ENCODE results near the gene TAF8. TPM values are rescaled to one million over a fixed set of nuclear protein-coding genes. Genes with fewer than 3 reads are reported as not detected.

TAF8 gene
- total and polyA plus RNA-seq, 3 experiments from 2014 or later: 20.5 to 42.6 (median 41.7) TPM

DNA sequence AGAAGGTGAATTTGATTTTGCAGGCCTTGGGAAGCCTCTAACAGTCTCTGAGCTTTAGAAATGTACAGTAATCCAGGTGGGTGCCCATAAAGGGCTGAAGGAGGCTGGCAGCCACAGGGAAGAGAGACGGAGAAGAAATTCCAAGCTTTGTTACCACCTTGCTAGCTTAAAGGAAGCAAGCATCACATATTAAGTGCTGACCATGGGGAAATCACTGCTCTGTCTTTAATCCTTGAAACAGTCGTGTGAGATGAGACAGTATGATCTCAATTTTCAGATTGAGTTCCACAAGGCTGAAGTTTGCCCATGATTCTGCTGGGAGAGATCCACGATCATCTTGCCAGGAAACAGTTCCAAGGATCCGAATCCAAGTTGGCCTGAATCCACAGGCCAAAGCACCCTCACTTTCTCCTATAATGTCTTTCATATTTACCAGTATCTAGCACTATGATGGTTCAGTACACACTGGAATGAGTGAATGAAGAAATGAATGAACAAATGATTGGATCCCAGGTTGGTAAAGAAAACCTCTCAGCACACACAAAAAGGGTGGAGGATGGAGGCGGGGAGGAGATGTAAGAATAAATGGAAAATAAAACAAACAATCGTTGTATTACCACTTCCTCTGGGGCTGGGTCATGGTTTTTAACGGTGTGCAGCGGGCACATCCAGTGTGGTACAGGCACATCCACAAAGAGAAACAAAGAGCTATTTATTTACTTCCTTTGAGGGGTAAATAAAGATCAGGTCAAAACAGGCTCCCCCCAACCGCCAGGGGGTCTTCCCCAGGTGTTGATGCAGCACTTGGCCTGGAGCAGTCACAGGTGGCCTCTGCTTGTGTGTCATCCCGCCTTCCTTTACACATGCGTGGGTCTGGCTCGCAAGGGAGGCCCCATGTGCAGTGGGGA lies 28.2 kb upstream of the TAF8 start:
- no peaks in the 10 kb centered on the region for H3K27me3 ChIP-seq (ENCODE audit: insufficient read depth, low read length, poor library complexity, severe bottlenecking)
- Mint-ChIP-seq H3K4me1 (peaks cover 73 to 82% (median 78%) of the 10 kb centered on the region in 3 donors), H3K9me3 (no peaks in the 10 kb centered on the region), H3K27ac (peak overlapping the region; percentile 82 to 99 (median 94)), H3K4me3 (peak overlapping the region; percentile 48 to 83 (median 79)), H3K27me3 (peaks cover 0 to 2% of the 10 kb centered on the region in 2 donors), H3K36me3 (peaks cover 0 to 57% (median 12%) of the 10 kb centered on the region in 3 donors)
- H3K4me3 ChIP-seq (ENCODE audit: low read length): peak overlapping the region; percentile 25
- POLR2A ChIA-PET: interaction anchor here (0.5 to 1.7 kb wide), 7 partner anchors 17 to 958 kb away, joined by 3 to 9 read pairs (median 4); partner anchors contain the start of genes BYSL, MED20 and TAF8
- peak overlapping the region; percentile 21 for H3K27ac ChIP-seq (ENCODE audit: low read depth, low read length)
- no peaks in the 10 kb centered on the region for H3K9me3 ChIP-seq (ENCODE audit: low read length)
- H3K4me1 ChIP-seq (ENCODE audit: insufficient read depth, low read length): peaks cover 81% of the 10 kb centered on the region
- peak; percentile 50 to 86 (median 79) for DNase-seq
- H3K36me3 ChIP-seq (ENCODE audit: insufficient read depth, low read length): peaks cover 22% of the 10 kb centered on the region
- CTCF ChIA-PET: interaction anchor here (0.6 to 1.3 kb wide), 5 partner anchors 9 to 29 kb away, joined by 3 read pairs; no protein-coding TSS in a partner anchor

- peaks cover 73 to 82% (median 78%) of the 10 kb centered on the region in 3 donors for H3K4me1 Mint-ChIP-seq
Measured at GRCh38 chr6:42022755-42023384, 27.5 kb upstream of the TAF8 start.

GRCh38 chr6:42025066-42025844 lies 25.1 kb upstream of the TAF8 start:
- peaks cover 21% of the 10 kb centered on the region for H3K36me3 ChIP-seq (ENCODE audit: insufficient read depth, low read length)
- peak overlapping the region; percentile 28 for H3K27ac ChIP-seq (ENCODE audit: low read depth, low read length)
- CTCF ChIA-PET: interaction anchor here (1.7 kb wide), 1 partner anchor 19 kb away, joined by 4 read pairs; no protein-coding TSS in a partner anchor
- no peaks in the 10 kb centered on the region for H3K9me3 Mint-ChIP-seq
- peaks cover 95% of the 10 kb centered on the region for H3K4me1 ChIP-seq (ENCODE audit: insufficient read depth, low read length)
- H3K27ac Mint-ChIP-seq: peak overlapping the region; percentile 85 to 99 (median 90)
- H3K4me3 Mint-ChIP-seq: peak overlapping the region in 5 of 7 donors; percentile 1 to 75 (median 45)
- POLR2A ChIA-PET: interaction anchor here (0.6 kb wide), 1 partner anchor 171 kb away, joined by 4 read pairs; no protein-coding TSS in a partner anchor
- no peak for DNase-seq
- H3K36me3 Mint-ChIP-seq: peaks cover 0 to 70% (median 13%) of the 10 kb centered on the region in 3 donors
- H3K4me3 ChIP-seq (ENCODE audit: low read length): no peak overlapping the region
- peaks cover 88 to 96% (median 92%) of the 10 kb centered on the region in 3 donors for H3K4me1 Mint-ChIP-seq
- H3K27me3 Mint-ChIP-seq: peaks cover 0 to under 1% of the 10 kb centered on the region in 2 donors
- no peaks in the 10 kb centered on the region for H3K27me3 ChIP-seq (ENCODE audit: insufficient read depth, low read length, poor library complexity, severe bottlenecking)
- H3K9me3 ChIP-seq (ENCODE audit: low read length): no peaks in the 10 kb centered on the region

More at GRCh38 chr6:42022755-42023384, 27.5 kb upstream of the TAF8 start:
- CTCF ChIA-PET: interaction anchor here (0.6 to 1.3 kb wide), 3 partner anchors 8 to 28 kb away, joined by 3 read pairs; no protein-coding TSS in a partner anchor
- peak overlapping the region; percentile 48 to 83 (median 79) for H3K4me3 Mint-ChIP-seq
- peaks cover 18% of the 10 kb centered on the region for H3K36me3 ChIP-seq (ENCODE audit: insufficient read depth, low read length)
- peaks cover 82% of the 10 kb centered on the region for H3K4me1 ChIP-seq (ENCODE audit: insufficient read depth, low read length)
- no peaks in the 10 kb centered on the region for H3K9me3 ChIP-seq (ENCODE audit: low read length)
- POLR2A ChIA-PET: interaction anchor here (0.5 to 1.3 kb wide), 5 partner anchors 17 to 957 kb away, joined by 3 to 9 read pairs (median 4); partner anchors contain the start of gene TAF8
- peaks cover 0 to 2% of the 10 kb centered on the region in 2 donors for H3K27me3 Mint-ChIP-seq
- H3K27me3 ChIP-seq (ENCODE audit: insufficient read depth, low read length, poor library complexity, severe bottlenecking): no peaks in the 10 kb centered on the region
- peak overlapping the region; percentile 8 for H3K27ac ChIP-seq (ENCODE audit: low read depth, low read length)
- H3K4me3 ChIP-seq (ENCODE audit: low read length): peak overlapping the region; percentile 17
- DNase-seq: no peak
- H3K9me3 Mint-ChIP-seq: no peaks in the 10 kb centered on the region
- peaks cover 0 to 56% (median 14%) of the 10 kb centered on the region in 3 donors for H3K36me3 Mint-ChIP-seq
- H3K27ac Mint-ChIP-seq: peak overlapping the region; percentile 82 to 99 (median 94)

DNA sequence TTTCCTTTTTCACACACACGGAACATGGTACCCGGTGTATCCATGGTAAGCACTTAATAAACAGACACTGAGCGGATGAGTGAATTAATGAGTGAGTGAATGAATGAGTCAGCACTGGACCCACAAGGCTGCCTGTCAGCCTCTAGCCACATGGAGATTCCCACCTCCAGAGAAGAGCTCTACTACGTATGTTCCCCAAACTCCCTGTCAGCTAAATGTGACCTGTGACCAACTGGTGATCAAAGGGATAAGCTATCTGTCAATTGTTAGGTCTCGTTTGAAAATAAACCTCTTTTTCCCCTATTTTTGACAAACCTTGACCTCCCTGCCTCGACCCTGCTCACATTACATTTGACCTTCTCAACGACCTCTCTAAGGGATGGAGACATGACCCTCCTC lies 24.5 kb upstream of the TAF8 start:
- ChIA-PET POLR2A (no interaction called here), CTCF (interaction anchor here (1.7 kb wide), 1 partner anchor 18 kb away, joined by 4 read pairs; no protein-coding TSS in a partner anchor)
- Mint-ChIP-seq H3K9me3 (no peaks in the 10 kb centered on the region), H3K27me3 (no peaks in the 10 kb centered on the region), H3K4me1 (peaks cover 87 to 96% (median 89%) of the 10 kb centered on the region in 3 donors), H3K36me3 (peaks cover 0 to 72% (median 11%) of the 10 kb centered on the region in 3 donors), H3K27ac (peak overlapping the region; percentile 85 to 96 (median 90)), H3K4me3 (peak overlapping the region in 6 of 7 donors; percentile 33 to 75 (median 56))
- H3K4me1 ChIP-seq (ENCODE audit: insufficient read depth, low read length): peaks cover 95% of the 10 kb centered on the region
- H3K27ac ChIP-seq (ENCODE audit: low read depth, low read length): peak overlapping the region; percentile 28
- no peaks in the 10 kb centered on the region for H3K27me3 ChIP-seq (ENCODE audit: insufficient read depth, low read length, poor library complexity, severe bottlenecking)
- H3K4me3 ChIP-seq (ENCODE audit: low read length): no peak overlapping the region
- H3K9me3 ChIP-seq (ENCODE audit: low read length): no peaks in the 10 kb centered on the region
- peaks cover 25% of the 10 kb centered on the region for H3K36me3 ChIP-seq (ENCODE audit: insufficient read depth, low read length)
- no peak for DNase-seq

DNA sequence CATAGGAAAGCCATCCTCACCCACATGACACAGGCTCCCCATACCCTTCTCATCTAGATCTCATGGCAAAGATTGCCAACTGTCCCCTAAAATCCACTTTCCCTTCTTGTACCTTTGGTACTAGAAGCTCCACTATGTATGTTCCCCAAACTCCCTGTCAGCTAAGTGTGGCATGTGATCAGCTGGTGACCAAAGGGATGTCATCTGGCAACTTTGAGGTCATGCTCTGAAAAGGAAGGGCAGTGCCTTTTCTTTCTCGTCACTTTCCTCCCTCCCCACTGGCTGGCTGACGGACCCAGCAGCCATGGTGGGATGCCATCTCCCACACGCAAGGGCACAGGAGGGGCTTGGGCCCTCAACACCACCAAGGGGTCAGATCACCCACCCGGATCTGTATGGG lies 23.8 kb upstream of the TAF8 start:
- H3K36me3 Mint-ChIP-seq: peaks cover 0 to 72% (median 14%) of the 10 kb centered on the region in 3 donors
- no peaks in the 10 kb centered on the region for H3K9me3 Mint-ChIP-seq
- POLR2A ChIA-PET: no interaction called here
- Histone ChIP-seq H3K27ac (ENCODE audit: low read depth, low read length) (peak overlapping the region; percentile 28), H3K4me3 (ENCODE audit: low read length) (no peak overlapping the region), H3K4me1 (ENCODE audit: insufficient read depth, low read length) (peaks cover 95% of the 10 kb centered on the region), H3K9me3 (ENCODE audit: low read length) (no peaks in the 10 kb centered on the region), H3K36me3 (ENCODE audit: insufficient read depth, low read length) (peaks cover 31% of the 10 kb centered on the region), H3K27me3 (ENCODE audit: insufficient read depth, low read length, poor library complexity, severe bottlenecking) (no peaks in the 10 kb centered on the region)
- CTCF ChIA-PET: interaction anchor here (1.7 kb wide), 2 partner anchors 13 to 17 kb away, joined by 4 read pairs; no protein-coding TSS in a partner anchor
- H3K27me3 Mint-ChIP-seq: no peaks in the 10 kb centered on the region
- H3K4me1 Mint-ChIP-seq: peaks cover 87 to 96% (median 89%) of the 10 kb centered on the region in 3 donors
- peak overlapping the region in 5 of 7 donors; percentile 34 to 75 (median 49) for H3K4me3 Mint-ChIP-seq
- no peak for DNase-seq
- H3K27ac Mint-ChIP-seq: peak overlapping the region; percentile 85 to 95 (median 90)

- ChIA-PET POLR2A (interaction anchor here (0.8 to 1.3 kb wide), 3 partner anchors 11 to 101 kb away, joined by 3 to 6 read pairs (median 5); no protein-coding TSS in a partner anchor), CTCF (interaction anchor here (0.9 to 2.7 kb wide), 6 partner anchors 10 to 242 kb away, joined by 3 to 8 read pairs (median 4); no protein-coding TSS in a partner anchor)
- no peak for DNase-seq
- peaks cover 34% of the 10 kb centered on the region for H3K36me3 ChIP-seq (ENCODE audit: insufficient read depth, low read length)
- no peaks in the 10 kb centered on the region for H3K27me3 ChIP-seq (ENCODE audit: insufficient read depth, low read length, poor library complexity, severe bottlenecking)
- no peaks in the 10 kb centered on the region for H3K9me3 ChIP-seq (ENCODE audit: low read length)
- no peaks in the 10 kb centered on the region for H3K9me3 Mint-ChIP-seq
- peak overlapping the region; percentile 68 to 96 (median 84) for H3K27ac Mint-ChIP-seq
- no peaks in the 10 kb centered on the region for H3K27me3 Mint-ChIP-seq
- H3K36me3 Mint-ChIP-seq: peaks cover 0 to 77% (median 18%) of the 10 kb centered on the region in 3 donors
- H3K4me1 ChIP-seq (ENCODE audit: insufficient read depth, low read length): peaks cover 93% of the 10 kb centered on the region
- H3K4me3 Mint-ChIP-seq: peak overlapping the region; percentile 25 to 88 (median 71)
- H3K4me3 ChIP-seq (ENCODE audit: low read length): peak overlapping the region; percentile 7
- H3K27ac ChIP-seq (ENCODE audit: low read depth, low read length): peak overlapping the region; percentile 83
- peaks cover 84 to 92% (median 85%) of the 10 kb centered on the region in 3 donors for H3K4me1 Mint-ChIP-seq
Measured at GRCh38 chr6:42028234-42029061, 21.9 kb upstream of the TAF8 start.

Data from CD8-positive, alpha-beta memory T cell (primary cell).